ENCODE measurements around the gene DCAF7.
A peak's percentile ranks its signal among the peaks of the same experiment; 100 is the strongest.

DCAF7 gene

GRCh38 chr17:63525190-63525946 lies 24.9 kb upstream of the DCAF7 start:
- DNase-seq: no peak

- DNase-seq: no peak
These were observed 23.4 kb upstream of the DCAF7 start for GRCh38 chr17:63526861-63527260.

GRCh38 chr17:63528183-63528582 lies 22.1 kb upstream of the DCAF7 start:
- DNase-seq: no peak

GRCh38 chr17:63529711-63530556 lies 20.3 kb upstream of the DCAF7 start:
- DNase-seq: no peak

- no peak for DNase-seq
These were observed 19.7 kb upstream of the DCAF7 start for GRCh38 chr17:63530557-63531021.

- no peak for DNase-seq
These were observed 19.0 kb upstream of the DCAF7 start for GRCh38 chr17:63531022-63531965.

GRCh38 chr17:63533433-63534077 lies 16.7 kb upstream of the DCAF7 start:
- no peak for DNase-seq

GRCh38 chr17:63534078-63534570 lies 16.2 kb upstream of the DCAF7 start:
- no peak for DNase-seq

GRCh38 chr17:63534816-63535455 lies 15.3 kb upstream of the DCAF7 start:
- no peak for DNase-seq

- DNase-seq: no peak
These were observed 14.6 kb upstream of the DCAF7 start for GRCh38 chr17:63535640-63536039.

GRCh38 chr17:63537001-63537400 lies 13.3 kb upstream of the DCAF7 start:
- no peak for DNase-seq

- DNase-seq: peak in 1 of 2 experiments; percentile 26
These were observed 12.1 kb upstream of the DCAF7 start for GRCh38 chr17:63537991-63538692.

- no peak for DNase-seq
These were observed 11.3 kb upstream of the DCAF7 start for GRCh38 chr17:63538693-63539595.

GRCh38 chr17:63540590-63540989 lies 9.7 kb upstream of the DCAF7 start:
- DNase-seq: no peak

- DNase-seq: no peak
These were observed 8.1 kb upstream of the DCAF7 start for GRCh38 chr17:63542218-63542545.

- DNase-seq: no peak
These were observed 7.1 kb upstream of the DCAF7 start for GRCh38 chr17:63542942-63543821.

GRCh38 chr17:63543822-63544420 lies 6.4 kb upstream of the DCAF7 start:
- no peak for DNase-seq
